Measurements from ENCODE around the gene TMEM178A.

- no peak for TF ChIP-seq EZH2 (IDR thresholded peaks at IDR 0.05; ENCODE audit: insufficient read depth, low read length)
- no peak for TF ChIP-seq CTCF (IDR thresholded peaks at IDR 0.05; ENCODE audit: insufficient read depth, low read depth, low read length)
These were observed 23.6 kb downstream of the TMEM178A start for GRCh38 chr2:39689272-39689841.
